HEK293 (cell line): ENCODE data around the gene DCAKD.

ENCODE experiments used
- EGR2 ChIP-seq: fragments of 450-650 bp; formaldehyde crosslinking; IDR thresholded peaks from 2 replicates; pipeline ENCODE4 v1.5.1; 2016; ENCODE audit warnings: low read depth, missing biosample characterization, missing genetic modification characterization
- IKZF3 ChIP-seq: fragments of 450-650 bp; IDR thresholded peaks from 2 replicates; pipeline ENCODE4 v1.5.0; 2018; ENCODE audit warnings: missing biosample characterization, mild to moderate bottlenecking, missing genetic modification characterization, moderate library complexity
- PRDM1 ChIP-seq: fragments of 450-650 bp; formaldehyde crosslinking; IDR thresholded peaks from 2 replicates; pipeline ENCODE4; 2016; ENCODE audit warnings: missing biosample characterization, missing genetic modification characterization
- RBAK ChIP-seq: fragments of 450-650 bp; formaldehyde crosslinking; IDR thresholded peaks from 2 replicates; pipeline ENCODE4 v1.5.1; 2016; ENCODE audit warnings: missing biosample characterization, missing genetic modification characterization
- ZBTB17 ChIP-seq: fragments of 450-650 bp; formaldehyde crosslinking; IDR thresholded peaks from 2 replicates; pipeline ENCODE4 v1.5.1; 2016; ENCODE audit warnings: missing biosample characterization, missing genetic modification characterization
- ZEB2 ChIP-seq: fragments of 450-650 bp; formaldehyde crosslinking; IDR thresholded peaks from 2 replicates; pipeline ENCODE4 v1.5.1; 2016; ENCODE audit warnings: missing biosample characterization, missing genetic modification characterization
- ZNF112 ChIP-seq: fragments of 450-650 bp; formaldehyde crosslinking; IDR thresholded peaks from 2 replicates; pipeline ENCODE4 v1.5.0; 2017; ENCODE audit warnings: missing biosample characterization, missing genetic modification characterization
- ZNF214 ChIP-seq: fragments of 450-650 bp; formaldehyde crosslinking; IDR thresholded peaks from 2 replicates; pipeline ENCODE4 v1.5.1; 2017; ENCODE audit warnings: missing biosample characterization, mild to moderate bottlenecking, missing genetic modification characterization, borderline replicate concordance
- ZNF248 ChIP-seq: fragments of 450-650 bp; formaldehyde crosslinking; IDR thresholded peaks from 2 replicates; pipeline ENCODE4 v1.5.1; 2017; ENCODE audit warnings: missing biosample characterization, missing genetic modification characterization
- ZNF324 ChIP-seq: fragments of 450-650 bp; formaldehyde crosslinking; IDR thresholded peaks from 2 replicates; pipeline ENCODE4 v1.5.1; 2016; ENCODE audit warnings: missing biosample characterization, missing genetic modification characterization
- ZNF354C ChIP-seq: fragments of 450-650 bp; formaldehyde crosslinking; IDR thresholded peaks from 2 replicates; pipeline ENCODE4 v1.5.1; 2016; ENCODE audit warnings: missing biosample characterization, missing genetic modification characterization, low read depth, borderline replicate concordance
- ZNF510 ChIP-seq: fragments of 450-650 bp; formaldehyde crosslinking; IDR thresholded peaks from 2 replicates; pipeline ENCODE4 v1.5.1; 2018; ENCODE audit warnings: mild to moderate bottlenecking, missing genetic modification characterization, missing biosample characterization; ENCODE audit not compliant: insufficient replicate concordance
- ZNF555 ChIP-seq: fragments of 450-650 bp; formaldehyde crosslinking; conservative IDR thresholded peaks from 2 replicates; pipeline ENCODE4 v1.5.1; 2017; ENCODE audit warnings: missing biosample characterization, mild to moderate bottlenecking, missing genetic modification characterization, inconsistent platforms
- ZNF768 ChIP-seq: fragments of 450-650 bp; formaldehyde crosslinking; IDR thresholded peaks from 2 replicates; pipeline ENCODE4 v1.5.1; 2018; ENCODE audit warnings: missing biosample characterization, mild to moderate bottlenecking, missing genetic modification characterization
- TF ChIP-seq, protein P1 (sequence below): fragments of 450-650 bp; formaldehyde crosslinking; IDR thresholded peaks from 2 replicates; pipeline ENCODE4 v1.5.1; 2016; ENCODE audit warnings: missing biosample characterization, missing genetic modification characterization
- TF ChIP-seq, protein P2 (sequence below): fragments of 450-650 bp; formaldehyde crosslinking; optimal IDR thresholded peaks from 2 replicates; pipeline ENCODE3; 2016; ENCODE audit warnings: missing biosample characterization, mild to moderate bottlenecking, missing genetic modification characterization
- TF ChIP-seq, protein P3 (sequence below): fragments of 450-650 bp; formaldehyde crosslinking; IDR thresholded peaks from 2 replicates; pipeline ENCODE4 v1.5.1; 2016; ENCODE audit warnings: missing biosample characterization, missing genetic modification characterization
- TF ChIP-seq, protein P4 (sequence below): fragments of 450-650 bp; formaldehyde crosslinking; IDR thresholded peaks from 2 replicates; pipeline ENCODE4 v1.5.1; 2016; ENCODE audit warnings: missing biosample characterization, missing genetic modification characterization
- TF ChIP-seq, protein P5 (sequence below): fragments of 450-650 bp; formaldehyde crosslinking; IDR thresholded peaks from 2 replicates; pipeline ENCODE4 v1.5.1; 2016; ENCODE audit warnings: missing biosample characterization, missing genetic modification characterization
- TF ChIP-seq, protein P6 (sequence below): fragments of 450-650 bp; formaldehyde crosslinking; IDR thresholded peaks from 2 replicates; pipeline ENCODE4 v1.5.1; 2016; ENCODE audit warnings: missing biosample characterization, missing genetic modification characterization
- TF ChIP-seq, protein P7 (sequence below): fragments of 450-650 bp; IDR thresholded peaks from 2 replicates; pipeline ENCODE4 v1.5.1; 2018; ENCODE audit warnings: missing biosample characterization, mild to moderate bottlenecking, missing genetic modification characterization
- TF ChIP-seq, protein P8 (sequence below): fragments of 450-650 bp; formaldehyde crosslinking; IDR thresholded peaks from 2 replicates; pipeline ENCODE4 v1.5.1; 2016; ENCODE audit warnings: missing biosample characterization, missing genetic modification characterization, low read depth

Gene DCAKD

DNA sequence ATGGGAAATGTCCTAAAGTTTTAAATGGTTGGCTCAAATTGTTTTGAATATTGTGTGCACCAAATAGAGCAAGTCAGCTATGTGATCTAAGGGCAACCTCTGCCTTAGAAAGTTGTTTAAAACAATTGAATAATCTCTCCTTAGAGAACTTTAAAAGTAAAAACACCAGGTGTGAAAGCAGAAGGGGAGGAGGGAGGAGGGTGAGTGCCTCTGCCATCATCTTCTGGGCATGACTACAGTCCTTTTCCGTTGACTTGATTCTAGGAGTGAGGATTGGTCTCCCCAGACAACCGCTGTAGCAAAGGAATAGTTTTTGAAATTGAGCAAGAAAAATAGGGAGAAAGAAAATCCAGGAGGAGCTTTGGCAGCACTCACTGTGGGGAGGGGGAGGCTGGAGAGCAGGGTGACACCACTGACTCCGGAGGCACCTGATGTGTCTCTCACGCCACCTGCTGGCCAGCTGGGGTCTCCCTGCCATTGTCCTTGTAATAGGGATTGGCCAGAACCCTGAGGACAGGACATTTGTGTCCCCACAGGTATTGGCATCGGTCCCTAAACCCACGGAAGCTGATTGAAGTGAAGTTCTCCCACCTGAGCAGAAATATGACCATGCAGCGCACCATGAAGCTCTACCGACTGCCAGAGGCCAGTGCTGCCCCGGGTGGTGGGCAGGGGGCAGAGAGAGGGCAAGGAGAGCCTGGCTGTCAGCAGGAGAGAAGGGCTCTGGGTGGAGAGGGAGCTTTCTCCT lies 47.6 kb upstream of the DCAKD start (continued):
- TF ChIP-seq, protein P1, sequence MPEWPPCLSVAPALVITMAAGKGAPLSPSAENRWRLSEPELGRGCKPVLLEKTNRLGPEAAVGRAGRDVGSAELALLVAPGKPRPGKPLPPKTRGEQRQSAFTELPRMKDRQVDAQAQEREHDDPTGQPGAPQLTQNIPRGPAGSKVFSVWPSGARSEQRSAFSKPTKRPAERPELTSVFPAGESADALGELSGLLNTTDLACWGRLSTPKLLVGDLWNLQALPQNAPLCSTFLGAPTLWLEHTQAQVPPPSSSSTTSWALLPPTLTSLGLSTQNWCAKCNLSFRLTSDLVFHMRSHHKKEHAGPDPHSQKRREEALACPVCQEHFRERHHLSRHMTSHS, result no peak
- TF ChIP-seq ZNF768 (tag by site-specific recombination), result no peak
- TF ChIP-seq ZNF555, result no peak
- no peak for TF ChIP-seq ZNF510 (tag by site-specific recombination)
- TF ChIP-seq, protein P2, sequence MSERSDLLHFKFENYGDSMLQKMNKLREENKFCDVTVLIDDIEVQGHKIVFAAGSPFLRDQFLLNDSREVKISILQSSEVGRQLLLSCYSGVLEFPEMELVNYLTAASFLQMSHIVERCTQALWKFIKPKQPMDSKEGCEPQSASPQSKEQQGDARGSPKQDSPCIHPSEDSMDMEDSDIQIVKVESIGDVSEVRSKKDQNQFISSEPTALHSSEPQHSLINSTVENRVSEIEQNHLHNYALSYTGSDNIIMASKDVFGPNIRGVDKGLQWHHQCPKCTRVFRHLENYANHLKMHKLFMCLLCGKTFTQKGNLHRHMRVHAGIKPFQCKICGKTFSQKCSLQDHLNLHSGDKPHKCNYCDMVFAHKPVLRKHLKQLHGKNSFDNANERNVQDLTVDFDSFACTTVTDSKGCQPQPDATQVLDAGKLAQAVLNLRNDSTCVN (tag by site-specific recombination), result no peak
- 0 out of 2 replicates have a peak, but pooled peaks have one; percentile 17 for TF ChIP-seq ZEB2
- TF ChIP-seq, protein P3, sequence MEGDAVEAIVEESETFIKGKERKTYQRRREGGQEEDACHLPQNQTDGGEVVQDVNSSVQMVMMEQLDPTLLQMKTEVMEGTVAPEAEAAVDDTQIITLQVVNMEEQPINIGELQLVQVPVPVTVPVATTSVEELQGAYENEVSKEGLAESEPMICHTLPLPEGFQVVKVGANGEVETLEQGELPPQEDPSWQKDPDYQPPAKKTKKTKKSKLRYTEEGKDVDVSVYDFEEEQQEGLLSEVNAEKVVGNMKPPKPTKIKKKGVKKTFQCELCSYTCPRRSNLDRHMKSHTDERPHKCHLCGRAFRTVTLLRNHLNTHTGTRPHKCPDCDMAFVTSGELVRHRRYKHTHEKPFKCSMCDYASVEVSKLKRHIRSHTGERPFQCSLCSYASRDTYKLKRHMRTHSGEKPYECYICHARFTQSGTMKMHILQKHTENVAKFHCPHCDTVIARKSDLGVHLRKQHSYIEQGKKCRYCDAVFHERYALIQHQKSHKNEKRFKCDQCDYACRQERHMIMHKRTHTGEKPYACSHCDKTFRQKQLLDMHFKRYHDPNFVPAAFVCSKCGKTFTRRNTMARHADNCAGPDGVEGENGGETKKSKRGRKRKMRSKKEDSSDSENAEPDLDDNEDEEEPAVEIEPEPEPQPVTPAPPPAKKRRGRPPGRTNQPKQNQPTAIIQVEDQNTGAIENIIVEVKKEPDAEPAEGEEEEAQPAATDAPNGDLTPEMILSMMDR (tag by site-specific recombination), result peak; percentile 88
- TF ChIP-seq, protein P4, sequence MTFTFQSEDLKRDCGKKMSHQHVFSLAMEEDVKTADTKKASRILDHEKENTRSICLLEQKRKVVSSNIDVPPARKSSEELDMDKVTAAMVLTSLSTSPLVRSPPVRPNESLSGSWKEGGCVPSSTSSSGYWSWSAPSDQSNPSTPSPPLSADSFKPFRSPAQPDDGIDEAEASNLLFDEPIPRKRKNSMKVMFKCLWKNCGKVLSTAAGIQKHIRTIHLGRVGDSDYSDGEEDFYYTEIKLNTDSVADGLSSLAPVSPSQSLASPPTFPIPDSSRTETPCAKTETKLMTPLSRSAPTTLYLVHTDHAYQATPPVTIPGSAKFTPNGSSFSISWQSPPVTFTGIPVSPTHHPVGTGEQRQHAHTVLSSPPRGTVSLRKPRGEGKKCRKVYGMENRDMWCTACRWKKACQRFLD (tag by site-specific recombination), result no peak
- TF ChIP-seq, protein P5, sequence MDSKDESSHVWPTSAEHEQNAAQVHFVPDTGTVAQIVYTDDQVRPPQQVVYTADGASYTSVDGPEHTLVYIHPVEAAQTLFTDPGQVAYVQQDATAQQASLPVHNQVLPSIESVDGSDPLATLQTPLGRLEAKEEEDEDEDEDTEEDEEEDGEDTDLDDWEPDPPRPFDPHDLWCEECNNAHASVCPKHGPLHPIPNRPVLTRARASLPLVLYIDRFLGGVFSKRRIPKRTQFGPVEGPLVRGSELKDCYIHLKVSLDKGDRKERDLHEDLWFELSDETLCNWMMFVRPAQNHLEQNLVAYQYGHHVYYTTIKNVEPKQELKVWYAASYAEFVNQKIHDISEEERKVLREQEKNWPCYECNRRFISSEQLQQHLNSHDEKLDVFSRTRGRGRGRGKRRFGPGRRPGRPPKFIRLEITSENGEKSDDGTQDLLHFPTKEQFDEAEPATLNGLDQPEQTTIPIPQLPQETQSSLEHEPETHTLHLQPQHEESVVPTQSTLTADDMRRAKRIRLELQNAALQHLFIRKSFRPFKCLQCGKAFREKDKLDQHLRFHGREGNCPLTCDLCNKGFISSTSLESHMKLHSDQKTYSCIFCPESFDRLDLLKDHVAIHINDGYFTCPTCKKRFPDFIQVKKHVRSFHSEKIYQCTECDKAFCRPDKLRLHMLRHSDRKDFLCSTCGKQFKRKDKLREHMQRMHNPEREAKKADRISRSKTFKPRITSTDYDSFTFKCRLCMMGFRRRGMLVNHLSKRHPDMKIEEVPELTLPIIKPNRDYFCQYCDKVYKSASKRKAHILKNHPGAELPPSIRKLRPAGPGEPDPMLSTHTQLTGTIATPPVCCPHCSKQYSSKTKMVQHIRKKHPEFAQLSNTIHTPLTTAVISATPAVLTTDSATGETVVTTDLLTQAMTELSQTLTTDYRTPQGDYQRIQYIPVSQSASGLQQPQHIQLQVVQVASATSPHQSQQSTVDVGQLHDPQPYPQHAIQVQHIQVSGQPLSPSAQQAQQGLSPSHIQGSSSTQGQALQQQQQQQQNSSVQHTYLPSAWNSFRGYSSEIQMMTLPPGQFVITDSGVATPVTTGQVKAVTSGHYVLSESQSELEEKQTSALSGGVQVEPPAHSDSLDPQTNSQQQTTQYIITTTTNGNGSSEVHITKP, result peak; percentile 73
- TF ChIP-seq ZNF112 (tag by site-specific recombination), result no peak
- TF ChIP-seq PRDM1 (tag by site-specific recombination), result peak; percentile 91
- no peak for TF ChIP-seq ZNF324 (tag by site-specific recombination)
- TF ChIP-seq, protein P6, sequence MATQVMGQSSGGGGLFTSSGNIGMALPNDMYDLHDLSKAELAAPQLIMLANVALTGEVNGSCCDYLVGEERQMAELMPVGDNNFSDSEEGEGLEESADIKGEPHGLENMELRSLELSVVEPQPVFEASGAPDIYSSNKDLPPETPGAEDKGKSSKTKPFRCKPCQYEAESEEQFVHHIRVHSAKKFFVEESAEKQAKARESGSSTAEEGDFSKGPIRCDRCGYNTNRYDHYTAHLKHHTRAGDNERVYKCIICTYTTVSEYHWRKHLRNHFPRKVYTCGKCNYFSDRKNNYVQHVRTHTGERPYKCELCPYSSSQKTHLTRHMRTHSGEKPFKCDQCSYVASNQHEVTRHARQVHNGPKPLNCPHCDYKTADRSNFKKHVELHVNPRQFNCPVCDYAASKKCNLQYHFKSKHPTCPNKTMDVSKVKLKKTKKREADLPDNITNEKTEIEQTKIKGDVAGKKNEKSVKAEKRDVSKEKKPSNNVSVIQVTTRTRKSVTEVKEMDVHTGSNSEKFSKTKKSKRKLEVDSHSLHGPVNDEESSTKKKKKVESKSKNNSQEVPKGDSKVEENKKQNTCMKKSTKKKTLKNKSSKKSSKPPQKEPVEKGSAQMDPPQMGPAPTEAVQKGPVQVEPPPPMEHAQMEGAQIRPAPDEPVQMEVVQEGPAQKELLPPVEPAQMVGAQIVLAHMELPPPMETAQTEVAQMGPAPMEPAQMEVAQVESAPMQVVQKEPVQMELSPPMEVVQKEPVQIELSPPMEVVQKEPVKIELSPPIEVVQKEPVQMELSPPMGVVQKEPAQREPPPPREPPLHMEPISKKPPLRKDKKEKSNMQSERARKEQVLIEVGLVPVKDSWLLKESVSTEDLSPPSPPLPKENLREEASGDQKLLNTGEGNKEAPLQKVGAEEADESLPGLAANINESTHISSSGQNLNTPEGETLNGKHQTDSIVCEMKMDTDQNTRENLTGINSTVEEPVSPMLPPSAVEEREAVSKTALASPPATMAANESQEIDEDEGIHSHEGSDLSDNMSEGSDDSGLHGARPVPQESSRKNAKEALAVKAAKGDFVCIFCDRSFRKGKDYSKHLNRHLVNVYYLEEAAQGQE (tag by site-specific recombination), result no peak
- 0 out of 2 replicates have a peak, but pooled peaks have one; percentile 56 for TF ChIP-seq IKZF3
- TF ChIP-seq RBAK (tag by site-specific recombination), result no peak
- no peak for TF ChIP-seq EGR2 (tag by site-specific recombination)
- no peak for TF ChIP-seq ZNF214 (tag by site-specific recombination)
- TF ChIP-seq, protein P7, sequence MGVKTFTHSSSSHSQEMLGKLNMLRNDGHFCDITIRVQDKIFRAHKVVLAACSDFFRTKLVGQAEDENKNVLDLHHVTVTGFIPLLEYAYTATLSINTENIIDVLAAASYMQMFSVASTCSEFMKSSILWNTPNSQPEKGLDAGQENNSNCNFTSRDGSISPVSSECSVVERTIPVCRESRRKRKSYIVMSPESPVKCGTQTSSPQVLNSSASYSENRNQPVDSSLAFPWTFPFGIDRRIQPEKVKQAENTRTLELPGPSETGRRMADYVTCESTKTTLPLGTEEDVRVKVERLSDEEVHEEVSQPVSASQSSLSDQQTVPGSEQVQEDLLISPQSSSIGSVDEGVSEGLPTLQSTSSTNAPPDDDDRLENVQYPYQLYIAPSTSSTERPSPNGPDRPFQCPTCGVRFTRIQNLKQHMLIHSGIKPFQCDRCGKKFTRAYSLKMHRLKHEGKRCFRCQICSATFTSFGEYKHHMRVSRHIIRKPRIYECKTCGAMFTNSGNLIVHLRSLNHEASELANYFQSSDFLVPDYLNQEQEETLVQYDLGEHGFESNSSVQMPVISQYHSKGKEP (tag by site-specific recombination), result no peak
- no peak for TF ChIP-seq ZNF354C
- TF ChIP-seq, protein P8, sequence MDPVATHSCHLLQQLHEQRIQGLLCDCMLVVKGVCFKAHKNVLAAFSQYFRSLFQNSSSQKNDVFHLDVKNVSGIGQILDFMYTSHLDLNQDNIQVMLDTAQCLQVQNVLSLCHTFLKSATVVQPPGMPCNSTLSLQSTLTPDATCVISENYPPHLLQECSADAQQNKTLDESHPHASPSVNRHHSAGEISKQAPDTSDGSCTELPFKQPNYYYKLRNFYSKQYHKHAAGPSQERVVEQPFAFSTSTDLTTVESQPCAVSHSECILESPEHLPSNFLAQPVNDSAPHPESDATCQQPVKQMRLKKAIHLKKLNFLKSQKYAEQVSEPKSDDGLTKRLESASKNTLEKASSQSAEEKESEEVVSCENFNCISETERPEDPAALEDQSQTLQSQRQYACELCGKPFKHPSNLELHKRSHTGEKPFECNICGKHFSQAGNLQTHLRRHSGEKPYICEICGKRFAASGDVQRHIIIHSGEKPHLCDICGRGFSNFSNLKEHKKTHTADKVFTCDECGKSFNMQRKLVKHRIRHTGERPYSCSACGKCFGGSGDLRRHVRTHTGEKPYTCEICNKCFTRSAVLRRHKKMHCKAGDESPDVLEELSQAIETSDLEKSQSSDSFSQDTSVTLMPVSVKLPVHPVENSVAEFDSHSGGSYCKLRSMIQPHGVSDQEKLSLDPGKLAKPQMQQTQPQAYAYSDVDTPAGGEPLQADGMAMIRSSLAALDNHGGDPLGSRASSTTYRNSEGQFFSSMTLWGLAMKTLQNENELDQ (tag by site-specific recombination), result no peak
- TF ChIP-seq ZBTB17, result no peak
- no peak for TF ChIP-seq ZNF248 (tag by site-specific recombination)
